HG03565 (cell line): Measurements from ENCODE around the gene KCNK1.

Experiments
- ATAC-seq: cut with Tn5 transposase; IDR thresholded peaks from one replicate; pipeline ENCODE4 v1.9.1; 2021; ENCODE audit warnings: mild to moderate bottlenecking, moderate library complexity; ENCODE audit not compliant: unreplicated experiment

Gene KCNK1

DNA sequence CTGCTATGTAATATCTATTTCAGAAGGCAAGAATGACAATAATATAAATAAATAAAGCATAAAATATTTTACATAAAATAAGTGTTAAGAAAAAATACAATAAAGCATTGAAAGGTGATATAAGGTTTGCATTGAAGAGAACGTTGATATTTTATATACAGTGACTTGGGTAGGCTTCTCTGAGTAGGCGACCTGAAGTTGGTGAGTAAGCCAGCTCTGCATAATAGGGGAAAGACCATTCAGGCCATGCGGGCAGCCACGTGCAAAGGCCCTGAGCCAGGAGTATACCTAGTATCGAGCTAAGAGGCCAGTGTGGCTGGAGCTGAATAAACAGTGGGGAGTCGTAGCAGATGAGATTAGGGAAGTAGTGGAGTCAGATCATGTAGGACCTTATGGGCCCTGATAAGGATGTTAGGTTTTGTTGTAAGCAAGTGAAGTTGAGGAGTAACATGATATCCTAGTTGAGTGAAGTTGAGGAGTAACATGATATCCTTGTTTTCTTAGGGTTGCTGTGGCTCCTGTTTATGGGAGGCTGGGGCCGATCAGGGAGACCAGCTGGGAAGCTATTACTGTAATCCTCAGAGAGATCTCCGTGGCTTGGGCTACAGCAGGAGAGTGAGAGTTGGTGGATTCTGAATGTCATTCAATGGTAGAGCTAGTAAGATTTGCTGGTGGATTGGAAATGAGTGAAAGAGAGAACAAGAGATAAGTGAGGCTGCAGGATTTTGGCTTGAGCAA, 22.0 kb downstream of the KCNK1 start:
- no peak for ATAC-seq

DNA sequence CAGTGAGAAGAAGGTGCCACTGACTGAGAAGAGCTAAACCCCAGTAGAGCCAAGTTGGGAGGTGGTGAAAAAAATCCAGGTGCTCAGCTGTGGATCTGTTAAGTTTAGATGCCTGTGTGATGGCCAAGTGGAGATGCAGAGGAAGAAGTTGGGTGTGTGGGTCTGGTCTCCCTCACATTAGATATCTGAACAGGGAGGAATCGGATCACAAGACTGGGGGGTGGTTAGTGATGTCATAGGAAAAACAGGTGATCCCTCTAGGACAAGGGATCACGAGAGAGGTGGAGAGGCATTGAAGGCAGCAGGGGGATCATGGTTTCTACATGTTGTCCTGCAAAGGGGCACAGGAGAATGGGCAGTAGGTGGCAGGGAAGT, 22.6 kb downstream of the KCNK1 start:
- no peak for ATAC-seq

DNA sequence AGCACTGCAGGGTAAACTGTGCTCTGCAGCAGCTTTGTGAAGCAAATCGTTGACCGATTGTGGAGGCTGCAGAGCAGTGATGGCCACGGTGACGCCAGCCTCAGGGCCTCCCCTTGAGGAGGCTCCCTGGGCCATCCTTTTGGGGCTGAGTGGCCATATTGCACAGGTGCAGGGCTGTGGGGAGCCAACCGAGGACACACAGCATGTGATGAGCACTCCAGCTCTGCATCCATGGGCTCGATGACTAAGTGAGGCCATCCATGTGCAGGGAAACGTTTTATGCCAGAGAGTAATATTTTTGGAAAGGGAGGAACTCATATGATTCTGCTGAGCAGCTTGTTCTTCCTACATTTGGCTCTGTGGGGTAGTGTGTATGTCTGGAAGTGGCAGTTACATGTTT, 24.6 kb downstream of the KCNK1 start:
- no peak for ATAC-seq

DNA sequence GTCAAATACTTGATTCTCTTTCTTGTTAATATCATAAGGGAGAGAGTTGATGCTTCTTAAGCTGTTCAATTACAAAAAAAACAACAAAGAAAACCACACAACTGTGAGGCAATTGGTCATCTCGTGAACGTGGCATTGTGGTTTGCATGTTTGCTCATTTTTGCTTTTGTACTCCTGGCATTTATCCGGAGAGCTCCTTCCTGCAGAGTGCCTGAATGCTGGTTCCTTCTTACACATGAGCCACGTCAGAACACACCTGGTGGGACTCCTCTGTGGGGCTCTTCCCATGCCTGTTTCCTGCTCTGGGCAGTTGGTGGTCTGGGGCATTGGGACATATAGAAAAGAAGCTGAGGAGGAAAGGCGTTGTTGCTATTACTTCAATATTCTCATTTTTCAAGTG, 25.7 kb downstream of the KCNK1 start:
- ATAC-seq = no peak

DNA sequence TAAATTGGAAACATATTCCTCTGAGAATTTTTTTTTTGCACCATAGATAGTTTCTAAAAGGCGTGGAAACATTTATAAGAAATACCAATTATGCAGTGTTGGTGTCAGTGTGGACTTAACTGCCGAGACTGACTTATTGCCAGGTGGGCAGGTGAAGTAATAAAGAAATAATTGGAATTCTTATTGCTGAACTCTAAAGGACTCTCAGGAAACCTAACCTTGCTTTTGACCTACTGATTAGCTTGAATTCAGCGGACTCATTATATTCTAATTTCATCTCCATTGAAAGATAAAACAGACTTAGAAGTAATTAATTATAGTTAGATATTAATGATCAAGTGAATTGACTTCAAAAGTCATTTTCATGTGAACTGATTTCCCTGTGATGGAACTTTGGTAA, 26.3 kb downstream of the KCNK1 start:
- no peak for ATAC-seq

DNA sequence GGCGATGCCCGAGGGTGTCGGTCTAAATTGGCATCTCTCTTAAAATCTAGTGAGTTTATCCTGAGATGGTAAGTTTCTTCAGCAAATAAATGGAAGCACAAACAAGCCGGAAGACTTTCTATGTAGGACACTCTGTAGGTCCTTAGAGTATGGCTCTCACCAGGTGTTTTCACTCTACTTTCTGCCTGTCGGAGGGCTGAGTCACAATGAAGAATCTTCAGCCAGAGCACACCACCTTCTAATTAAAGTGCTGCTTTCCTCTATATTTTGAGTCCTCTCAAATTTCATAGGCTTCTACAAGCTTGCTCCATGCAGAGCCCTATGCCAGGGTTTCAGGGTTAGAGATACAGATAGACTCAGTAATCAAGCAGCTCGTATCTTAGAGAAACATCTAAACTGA, 27.1 kb downstream of the KCNK1 start:
- ATAC-seq = no peak

DNA sequence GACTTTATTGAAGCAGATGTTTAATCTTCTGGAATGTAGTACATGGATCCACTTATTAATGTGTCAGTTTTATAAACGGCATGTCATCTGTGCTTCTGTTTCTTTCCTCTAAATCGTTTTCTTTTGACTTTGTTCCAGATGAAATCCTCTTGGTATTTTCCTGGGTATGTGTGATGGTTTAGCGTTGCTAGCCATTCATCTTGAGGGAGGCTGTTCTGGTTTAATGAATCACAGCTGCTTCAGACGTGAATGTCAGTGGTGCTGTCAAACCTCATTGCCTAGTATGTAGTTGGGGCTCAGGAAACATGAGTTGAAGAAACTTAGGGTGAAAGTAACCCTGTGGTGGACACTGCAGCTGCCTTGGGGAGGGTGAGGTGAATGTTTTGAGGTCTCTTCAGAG, 33.2 kb downstream of the KCNK1 start:
- no peak for ATAC-seq

DNA sequence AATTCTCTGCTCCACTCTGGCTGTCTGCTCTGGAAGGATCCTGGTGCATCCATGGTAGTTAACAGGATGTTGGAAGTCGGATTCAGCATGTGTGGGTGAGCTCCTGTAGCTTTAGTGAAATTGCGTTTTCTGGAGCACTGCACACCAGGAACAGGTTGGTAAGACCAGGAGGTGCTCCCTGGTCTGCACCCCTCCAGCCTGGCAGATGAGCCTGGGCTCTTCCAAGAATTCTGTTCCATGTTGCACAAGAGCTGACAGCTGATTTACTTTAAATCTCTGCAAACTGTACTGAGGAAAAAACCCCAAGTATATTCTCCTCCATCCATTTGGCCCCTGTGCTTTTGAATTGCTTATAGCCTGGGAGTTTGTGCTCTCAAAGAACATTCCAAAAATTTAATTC, 33.7 kb downstream of the KCNK1 start:
- ATAC-seq = no peak

DNA sequence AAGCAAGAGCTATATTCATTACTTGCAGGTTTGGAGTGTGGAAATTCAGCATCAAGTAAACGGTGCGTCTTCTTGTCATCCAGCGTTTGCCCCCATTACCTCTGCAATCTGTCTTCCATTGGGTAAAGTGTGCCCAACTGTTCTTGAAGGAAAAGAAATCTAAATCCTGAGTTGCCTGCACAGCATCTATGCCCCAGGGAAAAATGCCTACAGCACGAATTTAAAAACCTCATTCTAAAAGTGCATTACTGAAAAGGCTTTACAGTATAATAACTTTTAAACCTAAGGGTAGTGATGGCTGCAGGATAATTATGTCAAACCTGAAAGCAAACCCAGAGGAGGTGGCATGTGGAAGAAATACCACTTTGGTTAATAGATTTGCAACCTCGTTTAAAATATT, 37.2 kb downstream of the KCNK1 start:
- no peak for ATAC-seq

DNA sequence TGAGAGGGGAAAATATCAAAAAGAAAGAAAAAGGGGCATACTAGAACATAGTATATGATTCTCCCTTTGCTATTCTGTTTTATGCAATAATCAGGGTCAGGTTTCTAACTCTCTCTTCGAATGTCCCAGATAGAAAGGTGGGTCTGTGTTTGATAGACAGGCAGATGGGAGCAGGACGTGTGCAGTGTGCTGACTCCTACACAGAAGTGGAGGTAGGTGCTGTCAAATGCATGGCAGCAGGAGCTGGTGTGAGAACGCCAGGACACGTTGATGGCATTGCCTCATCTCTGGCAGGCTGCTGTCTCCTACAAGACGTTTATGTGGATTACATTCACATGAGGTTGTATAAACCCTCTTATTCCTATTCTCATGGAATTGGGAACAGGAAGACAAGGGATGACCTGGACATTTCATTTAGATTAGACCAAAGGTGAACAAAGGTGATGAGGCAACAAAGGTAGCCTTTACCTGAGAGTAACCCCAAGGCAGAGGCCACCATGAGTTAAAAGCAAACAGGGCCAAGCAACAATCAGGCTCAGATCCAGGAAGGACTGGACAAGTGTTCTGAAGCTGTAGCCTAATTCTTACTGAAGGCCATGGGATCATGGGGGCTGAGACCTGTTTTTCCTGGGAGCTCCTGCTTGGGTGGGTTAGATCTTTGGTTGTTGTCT, 37.8 kb downstream of the KCNK1 start:
- ATAC-seq = no peak

DNA sequence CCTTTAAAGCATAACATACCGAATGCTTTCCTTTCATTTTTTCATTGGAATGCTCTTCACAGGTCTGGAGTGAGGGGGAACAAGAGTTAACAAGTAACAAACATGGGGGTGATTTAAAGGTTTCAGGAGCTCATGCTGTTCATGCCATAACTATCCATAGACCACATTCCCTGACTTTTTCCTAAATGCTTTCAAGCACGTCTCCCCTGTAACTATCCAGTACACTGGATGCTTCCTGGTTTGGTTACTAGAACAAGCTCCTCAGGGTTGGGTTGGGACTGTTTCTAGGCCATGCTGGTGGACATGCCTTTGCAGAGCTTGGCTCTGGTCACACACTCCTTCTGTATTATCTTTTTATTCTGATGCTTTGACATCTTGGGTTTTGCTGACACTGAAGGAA, 38.6 kb downstream of the KCNK1 start:
- no peak for ATAC-seq

DNA sequence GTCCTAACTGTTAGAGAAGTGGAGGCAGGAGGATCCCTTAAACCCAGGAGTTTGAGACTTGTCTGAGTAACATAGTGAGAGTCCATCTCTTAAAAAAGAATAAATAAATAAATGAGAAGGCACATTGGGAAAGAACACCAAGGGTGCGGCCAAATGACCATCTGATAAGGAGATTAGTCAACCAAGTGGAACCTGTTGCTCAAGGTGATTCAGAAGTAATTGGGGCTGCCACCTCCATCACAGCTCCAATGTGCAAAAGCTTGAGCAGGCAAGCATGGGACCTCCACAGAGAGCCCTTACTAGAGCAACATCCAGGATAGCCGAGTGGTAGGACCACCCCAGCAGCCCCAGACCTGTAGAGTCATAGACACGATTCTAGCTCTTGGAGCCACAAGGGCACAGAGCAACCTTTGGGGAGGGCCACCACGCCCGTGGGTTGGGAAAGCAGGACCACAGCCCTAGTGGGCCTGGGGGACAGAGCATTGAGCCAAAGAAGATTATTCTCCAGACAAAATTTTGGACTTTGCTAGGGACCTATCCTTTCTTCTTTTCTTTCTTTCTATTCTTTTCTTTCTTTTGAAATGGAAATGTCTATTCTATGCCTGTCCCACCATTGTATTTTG, 40.9 kb downstream of the KCNK1 start:
- ATAC-seq = no peak

DNA sequence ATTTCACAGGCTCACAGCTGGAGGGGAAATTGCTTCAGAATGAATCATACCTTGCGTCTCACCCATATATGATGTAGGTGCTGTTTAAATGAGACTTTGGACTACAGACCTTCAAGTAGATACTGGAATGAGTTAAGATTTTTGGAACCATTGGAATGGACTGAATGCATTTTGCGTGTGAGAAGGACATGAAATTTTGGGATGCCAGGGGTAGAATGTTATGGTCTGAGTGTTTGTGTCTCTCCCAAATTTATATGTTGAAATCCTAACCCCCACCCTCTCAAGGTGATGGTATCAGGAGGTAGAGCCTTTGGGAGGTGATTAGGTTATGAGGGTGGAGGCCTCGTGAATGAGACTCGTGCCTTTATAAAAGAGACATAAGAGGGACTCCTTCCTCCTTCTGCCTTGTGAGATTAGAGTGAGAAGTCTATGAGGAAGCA, 41.4 kb downstream of the KCNK1 start:
- no peak for ATAC-seq

DNA sequence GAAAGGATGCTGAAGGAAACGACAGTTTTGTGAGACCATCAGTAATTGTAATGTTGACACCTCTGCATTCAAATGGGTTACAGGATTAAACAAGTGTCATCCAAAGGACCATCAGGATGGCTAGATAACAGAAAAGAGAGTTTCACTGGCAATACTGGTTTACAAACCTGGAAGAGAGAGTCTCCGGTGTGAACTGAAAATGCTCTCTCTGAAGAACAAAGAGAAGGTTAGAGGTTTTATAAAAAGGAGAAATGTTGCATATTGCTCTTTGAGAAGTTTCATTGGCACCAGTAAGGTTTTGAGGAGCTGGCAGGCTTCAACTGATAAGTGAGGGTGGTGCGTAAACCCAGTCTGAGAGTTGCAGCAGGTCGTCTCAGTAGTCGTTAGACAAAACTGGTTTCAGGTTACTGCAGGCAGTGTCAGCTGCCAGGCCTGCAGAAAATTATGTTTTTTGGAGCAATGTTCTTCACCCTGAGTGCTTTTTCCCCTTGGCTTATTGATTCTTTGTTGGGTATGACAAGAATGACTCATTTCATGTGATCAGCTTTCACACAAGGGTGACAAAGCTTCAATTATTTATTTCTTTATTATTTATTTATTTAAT, 42.2 kb downstream of the KCNK1 start:
- ATAC-seq = no peak

DNA sequence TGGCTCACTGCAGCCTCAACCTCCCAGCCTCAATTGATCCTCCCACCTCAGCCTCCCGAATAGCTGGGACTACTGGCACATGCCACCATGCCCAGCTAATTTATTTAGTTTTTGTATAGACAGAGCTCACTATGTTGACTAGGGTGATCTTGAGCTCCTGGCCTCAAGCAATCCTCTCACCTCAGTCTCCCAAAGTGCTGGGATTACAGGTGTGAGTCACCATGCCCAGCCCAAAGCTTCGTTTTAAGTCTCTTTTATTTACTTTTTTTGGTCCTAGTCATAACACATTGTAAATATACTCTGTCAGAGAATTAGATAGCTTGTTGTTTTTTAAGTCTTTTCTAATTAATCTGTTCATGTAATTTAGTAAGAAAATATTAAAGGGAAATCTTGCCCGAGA, 42.8 kb downstream of the KCNK1 start:
- ATAC-seq = no peak

DNA sequence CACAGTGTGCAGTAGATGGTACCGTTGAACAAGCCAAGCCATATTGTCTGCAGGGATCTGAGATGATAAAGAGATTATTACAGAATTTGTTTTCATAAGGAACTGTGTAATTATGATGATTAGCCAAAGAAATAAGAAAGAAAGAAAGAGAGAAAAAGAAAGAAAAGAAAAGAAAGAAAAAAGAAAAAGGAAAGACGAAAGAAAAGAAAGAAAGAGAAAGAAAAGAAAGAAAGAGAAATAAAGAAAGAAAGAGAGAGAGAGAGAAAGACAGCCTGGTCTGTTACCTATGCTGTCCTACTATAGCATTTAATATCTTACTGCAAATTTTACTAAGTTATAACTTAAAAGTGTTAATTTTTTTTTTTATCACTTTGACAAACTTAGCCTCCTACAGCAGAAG, 43.6 kb downstream of the KCNK1 start:
- ATAC-seq = no peak

DNA sequence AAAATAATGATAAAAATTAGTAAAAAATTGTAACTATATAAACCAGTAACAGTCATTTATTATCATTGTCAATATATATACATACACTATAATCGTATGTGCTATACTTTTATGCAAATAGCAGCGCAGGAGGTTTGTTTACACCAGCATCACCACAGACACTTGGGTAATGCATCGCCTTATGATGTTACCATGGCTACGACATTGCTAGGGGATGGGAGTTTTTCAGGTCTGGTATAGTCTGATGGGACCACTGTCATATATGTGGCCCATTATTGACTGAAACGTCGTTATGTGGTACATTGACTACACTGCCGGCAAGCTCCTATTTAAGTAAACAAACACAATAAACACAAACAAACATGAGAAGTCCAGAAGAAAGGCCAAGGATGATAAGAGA, 45.6 kb downstream of the KCNK1 start:
- ATAC-seq = no peak

DNA sequence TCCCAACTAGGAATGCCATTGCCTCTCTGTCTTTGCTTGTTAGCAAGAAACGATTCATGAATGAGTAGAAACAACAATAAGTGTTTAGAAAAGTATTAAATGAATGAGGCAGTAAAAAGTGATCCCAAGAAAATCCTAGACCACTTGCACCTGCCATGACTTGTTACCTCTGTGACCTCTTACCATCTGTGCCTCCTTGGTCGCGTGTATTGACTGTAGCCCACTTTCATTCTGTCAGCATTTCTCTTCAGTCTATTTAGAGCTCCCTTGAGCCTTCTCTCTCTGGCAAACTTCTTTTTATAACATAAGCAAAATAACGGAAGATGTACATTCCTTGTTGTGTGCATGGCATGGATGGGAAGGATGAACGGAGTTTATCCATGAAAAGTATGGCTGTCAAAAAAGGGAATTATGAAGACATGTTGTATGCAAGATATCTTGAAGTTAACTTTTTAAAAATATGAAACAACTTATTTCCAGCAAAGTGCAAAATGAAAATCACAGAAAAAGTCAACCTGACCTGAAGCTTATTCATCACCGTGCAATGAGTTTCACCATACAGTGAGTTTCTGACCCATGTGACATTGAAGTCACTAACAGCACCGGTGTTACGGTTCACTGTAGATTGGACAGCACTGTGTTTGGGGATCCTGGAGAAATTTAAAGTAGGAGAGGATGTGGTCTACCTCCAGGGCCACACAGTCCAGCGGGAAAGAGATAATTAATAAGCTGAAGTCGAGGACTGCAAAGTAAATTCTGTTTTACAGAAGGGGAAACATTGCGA, 47.7 kb downstream of the KCNK1 start:
- no peak for ATAC-seq

DNA sequence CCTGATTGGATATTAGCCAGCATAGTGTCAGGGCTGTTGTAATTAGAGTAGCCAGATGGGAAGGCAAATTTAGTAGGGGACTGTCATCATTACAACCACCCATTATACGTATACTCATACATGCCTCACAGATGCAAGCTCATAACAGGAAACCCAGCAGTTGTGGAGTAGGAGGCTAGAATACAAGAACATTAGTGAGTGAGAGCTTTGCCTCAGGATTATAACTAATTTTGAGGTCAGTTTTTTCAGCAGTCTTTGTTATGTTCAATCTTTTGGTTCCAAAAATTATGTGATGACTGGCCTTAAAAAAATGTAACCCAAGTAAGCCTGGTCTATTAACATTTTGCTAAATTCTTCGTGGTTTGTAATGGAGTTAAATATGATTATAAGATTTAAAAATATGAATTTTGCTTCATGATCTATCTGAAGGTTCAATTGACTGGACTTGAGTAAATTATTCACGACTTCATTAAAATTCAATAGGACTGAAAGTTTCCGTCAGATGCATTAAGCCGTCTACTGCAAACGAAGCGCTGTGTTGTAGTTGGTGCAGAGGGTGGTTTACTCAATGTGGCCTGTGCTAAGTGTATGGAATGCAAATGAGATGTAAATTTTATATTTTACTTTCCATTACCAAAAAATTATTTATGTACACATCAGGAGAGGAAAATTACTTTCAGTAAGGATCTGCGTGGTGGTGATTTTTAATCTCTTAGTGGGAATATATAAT, 48.8 kb downstream of the KCNK1 start:
- ATAC-seq = no peak

DNA sequence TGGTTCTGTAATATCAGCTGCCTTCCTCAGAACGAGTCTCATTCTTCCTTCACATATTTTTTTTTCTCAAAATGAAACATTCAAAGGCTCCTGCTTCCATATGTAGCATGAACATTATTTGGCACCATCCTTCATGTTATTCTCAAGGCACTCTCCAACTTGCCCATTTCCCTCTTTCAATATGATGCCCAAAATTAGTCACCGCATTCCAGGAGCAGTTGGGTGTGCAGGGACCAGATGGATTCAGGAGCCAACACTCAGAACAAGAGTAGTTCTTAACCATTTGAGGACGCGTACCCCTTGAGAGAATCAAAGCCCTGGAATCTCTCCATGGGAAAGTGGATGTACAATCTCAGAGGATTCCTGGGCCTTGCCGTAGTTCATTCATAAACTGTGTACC, 50.3 kb downstream of the KCNK1 start:
- no peak for ATAC-seq
